Activated CD4-positive, alpha-beta T cell treated with anti-CD3 and anti-CD28 coated beads, Interleukin-2, amount 50 U/mL, for 4 hours (primary cell): ENCODE measurements around the gene FDX1.

ENCODE experiments used
- DNase-seq, 2 experiments: peaks; one replicate each; pipeline ENCODE4 v3.0.0-alpha.2; 2020

FDX1 gene

DNA sequence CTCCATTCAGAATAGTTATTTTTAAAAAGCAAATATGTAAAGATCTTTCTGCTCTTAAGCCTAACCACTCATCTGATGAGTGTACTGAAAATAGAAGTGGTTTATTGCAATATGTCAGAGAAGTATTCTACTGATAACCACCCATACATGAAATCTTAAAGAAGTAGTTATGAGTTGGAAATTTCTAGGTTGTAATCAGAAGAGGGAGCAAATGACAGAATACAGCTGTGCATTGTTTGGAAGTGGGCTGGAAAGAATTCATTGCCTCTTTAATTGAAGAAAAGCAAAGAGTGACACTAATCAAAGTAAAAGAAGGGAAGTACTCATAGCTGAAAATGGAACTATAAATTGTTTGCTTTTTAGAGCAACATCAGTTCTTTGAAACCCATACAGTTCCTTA lies 39.4 kb downstream of the FDX1 start:
- no peak for DNase-seq

DNA sequence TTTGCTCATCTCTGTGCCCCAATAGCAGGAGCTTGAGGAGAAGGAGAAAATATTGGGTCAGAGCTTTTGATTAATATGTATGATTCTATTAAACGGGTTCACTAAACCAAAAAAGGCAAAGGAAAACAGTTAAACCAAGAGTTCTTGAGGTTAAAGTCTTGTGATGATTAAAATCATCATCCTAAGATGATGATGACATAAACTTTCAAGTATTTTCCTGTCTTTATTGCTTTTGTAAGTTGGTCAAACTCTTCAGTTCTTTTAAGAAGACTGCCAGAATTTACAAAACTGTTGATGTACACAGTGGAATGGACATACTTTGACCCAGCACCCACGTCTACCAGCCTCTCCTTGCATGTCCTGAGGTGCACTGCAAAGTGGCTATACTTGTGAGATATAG lies 41.0 kb downstream of the FDX1 start:
- no peak for DNase-seq

DNA sequence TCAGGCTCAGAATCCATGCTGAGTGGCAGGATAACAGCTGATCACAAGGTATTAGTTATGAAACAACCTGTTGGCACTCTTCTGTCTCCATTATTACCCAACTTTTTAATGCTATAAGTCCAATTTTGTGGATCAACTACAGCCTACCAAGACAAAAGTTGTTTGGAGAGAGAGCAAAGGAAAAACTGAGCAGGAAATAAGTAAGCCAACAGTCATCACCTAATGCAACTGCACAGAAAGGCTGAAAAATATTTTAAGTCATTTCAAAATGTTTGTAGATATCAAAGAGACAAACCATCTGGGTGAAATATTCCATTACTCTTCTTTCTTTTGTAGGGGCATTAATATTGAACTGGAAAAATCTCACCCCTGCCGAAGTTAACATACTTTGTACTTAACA lies 41.6 kb downstream of the FDX1 start:
- no peak for DNase-seq

DNA sequence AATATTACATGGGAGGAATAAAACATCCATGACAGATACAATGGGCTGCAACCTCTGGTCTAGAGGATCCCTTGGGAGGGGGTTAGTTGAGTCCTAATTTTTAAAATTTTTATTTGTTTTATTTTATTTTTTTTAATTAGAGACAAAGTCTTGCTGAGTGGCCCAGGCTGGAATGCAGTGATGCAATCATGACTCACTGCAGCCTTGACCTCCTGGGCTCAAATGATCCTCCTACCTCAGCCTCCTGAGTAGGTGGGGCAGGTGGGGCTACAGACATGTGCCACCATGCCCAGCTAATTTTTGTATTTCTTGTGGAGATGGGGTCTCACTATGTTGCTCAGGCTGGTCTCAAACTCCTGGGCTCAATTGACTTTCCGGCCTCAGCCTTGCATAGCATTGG lies 43.1 kb downstream of the FDX1 start:
- no peak for DNase-seq

DNA sequence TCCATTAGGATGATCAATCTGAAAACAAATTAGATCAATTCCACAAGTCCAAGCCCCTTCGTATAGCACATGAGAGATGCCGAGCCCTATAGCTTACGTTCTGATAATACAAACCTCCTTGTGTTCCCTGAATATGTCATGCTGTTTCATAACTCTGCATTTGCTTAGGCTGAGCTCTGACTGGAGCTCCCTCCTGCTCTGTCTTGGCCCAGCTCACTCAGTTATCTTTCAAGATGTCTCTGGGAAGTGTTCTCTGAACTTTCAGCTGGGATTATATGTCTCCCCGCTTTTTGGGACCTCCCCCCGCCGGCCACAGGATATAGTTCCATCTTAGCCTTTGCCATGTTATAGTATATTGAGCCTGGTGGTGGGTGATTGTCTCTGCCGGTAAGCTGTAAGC lies 44.0 kb downstream of the FDX1 start:
- DNase-seq, result no peak

DNA sequence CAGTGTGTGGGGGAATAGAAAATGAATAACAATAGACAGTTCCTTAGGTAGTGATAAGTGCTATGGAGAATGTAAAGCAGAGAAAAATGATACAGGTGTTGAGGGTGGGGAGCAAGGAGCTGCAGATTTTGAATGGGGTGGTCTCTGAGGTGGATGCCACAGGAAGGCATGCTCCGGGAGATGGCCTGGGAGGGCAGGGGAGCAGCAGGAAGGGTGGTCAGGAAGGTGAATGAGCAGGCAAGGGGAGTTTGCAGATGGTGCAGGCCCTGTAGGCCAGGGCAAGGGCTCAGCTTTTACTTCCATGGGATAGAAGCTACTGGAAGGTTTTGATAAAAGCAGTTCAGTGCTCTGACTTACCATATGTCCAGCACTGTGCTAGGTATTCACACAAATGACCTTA lies 44.8 kb downstream of the FDX1 start:
- DNase-seq, result no peak

DNA sequence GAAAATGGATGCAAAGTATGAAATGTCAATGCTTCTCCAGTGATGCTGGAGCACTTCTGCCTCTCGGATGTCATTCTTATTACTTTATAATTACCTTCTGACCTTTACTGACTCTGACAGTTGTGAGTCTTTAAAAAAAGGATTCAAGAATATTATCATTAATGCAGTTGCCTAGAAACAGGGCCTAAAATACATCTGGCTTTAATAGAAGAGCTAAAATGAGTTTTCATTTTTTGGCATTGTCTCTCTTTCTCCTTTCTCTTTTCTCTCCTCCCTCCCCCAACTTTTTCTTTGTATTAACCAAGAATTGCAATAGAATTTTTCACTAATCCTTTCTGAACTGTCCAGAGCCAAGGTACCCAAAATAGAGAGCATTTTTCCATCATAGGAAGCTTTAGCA lies 45.9 kb downstream of the FDX1 start:
- DNase-seq, result no peak

DNA sequence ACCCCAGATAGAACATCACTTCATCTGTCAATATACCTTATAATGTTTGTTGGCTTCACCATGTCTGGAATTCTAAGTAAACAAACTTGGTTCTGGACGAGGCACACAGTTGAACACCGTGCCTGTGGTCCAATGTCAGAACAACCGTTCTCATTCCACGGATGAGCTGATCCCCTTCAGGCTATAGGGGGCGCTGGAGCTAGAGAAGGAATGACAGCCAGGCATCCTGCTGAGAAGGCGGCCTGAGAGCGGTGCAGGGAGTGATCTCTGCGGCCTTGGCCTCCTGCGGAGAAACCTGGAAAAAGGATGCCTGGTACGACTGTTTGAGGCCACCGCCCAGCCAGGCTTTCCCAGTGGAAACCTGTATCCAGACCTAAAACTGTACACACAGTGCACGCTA lies 48.7 kb downstream of the FDX1 start:
- DNase-seq, result no peak

DNA sequence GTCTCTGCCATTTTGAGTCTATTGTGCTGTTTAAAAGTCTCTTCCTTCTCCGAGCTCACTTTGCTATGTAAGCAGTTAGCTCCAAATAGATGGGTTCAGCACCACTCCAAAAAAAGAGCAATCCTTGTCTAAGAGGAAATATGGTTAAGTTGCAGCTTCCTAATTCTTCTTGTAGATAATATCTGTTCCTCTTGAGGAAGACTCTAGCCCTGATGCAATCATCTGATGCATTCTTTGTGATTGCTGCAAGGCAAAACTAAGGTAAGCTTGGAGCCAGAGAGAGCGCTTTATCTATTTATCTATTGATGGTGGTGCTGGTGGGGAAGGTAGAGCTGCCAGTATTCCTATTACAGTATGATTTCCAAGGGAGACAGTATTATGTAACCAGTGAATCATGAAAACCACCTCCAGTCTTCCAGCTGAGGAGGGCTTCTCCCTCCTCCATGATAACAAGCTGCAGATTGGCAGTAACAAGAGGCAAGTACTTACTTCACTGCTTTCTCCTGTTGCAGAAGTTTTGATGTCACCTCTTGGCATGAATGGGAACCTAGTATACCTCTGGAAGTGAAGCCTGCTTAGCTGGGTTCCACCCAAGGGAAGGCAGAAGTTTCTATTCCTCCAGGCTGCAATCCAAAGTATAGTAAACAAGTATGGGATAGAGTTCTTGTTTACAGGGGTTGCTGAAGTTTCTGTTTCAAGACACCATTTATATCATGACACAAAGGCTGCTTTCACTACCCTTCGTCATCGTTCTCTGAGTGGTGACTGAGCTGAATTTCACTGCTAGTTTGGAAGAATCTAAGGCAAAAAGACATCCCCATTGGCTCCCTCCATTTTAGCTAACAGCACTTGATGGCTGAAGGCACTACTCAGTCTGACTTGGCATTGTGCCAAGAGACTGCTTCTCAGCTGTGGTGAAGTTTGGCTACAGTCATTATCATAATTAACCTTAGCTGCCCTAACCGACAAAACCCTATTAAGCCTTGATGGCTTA lies 49.7 kb downstream of the FDX1 start:
- no peak for DNase-seq

DNA sequence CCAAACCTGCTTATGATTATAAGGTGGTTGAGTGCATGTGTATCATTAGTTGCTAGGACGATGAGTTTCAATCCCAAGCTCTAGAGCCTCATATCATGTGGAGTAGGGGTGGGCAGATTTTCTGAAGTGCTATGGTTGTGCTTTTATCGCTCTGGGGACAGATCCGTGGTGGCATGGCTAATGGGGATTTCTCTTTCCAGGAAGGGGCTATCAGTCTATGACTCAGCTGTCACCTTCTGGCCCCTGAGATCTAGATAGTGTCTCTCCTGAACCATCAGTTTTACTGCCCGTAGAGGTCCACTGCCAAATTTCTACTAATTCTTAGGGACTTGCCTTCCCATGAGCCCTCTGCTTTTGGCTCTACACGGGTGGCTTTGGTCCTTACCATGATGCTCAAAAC lies 51.8 kb downstream of the FDX1 start:
- DNase-seq, result no peak

DNA sequence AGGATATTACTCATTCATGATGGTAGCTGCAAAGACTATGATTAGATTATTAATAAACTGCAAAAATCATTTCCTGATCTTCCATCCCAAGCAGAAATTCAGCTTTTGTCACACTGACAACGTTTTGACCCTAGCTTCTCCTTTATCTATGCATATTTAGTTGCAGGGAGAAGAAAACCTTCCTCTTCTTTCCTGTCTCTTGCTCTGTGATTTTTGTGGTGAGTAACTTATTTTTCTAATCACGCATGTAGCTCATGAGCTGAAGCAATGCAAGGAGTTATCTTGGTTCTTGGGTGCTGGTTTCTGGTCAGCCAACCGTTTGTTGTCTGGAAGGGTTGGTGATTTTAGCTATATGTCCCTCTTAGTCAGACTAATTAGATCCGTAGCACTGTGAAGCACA lies 56.4 kb downstream of the FDX1 start:
- DNase-seq, result no peak

DNA sequence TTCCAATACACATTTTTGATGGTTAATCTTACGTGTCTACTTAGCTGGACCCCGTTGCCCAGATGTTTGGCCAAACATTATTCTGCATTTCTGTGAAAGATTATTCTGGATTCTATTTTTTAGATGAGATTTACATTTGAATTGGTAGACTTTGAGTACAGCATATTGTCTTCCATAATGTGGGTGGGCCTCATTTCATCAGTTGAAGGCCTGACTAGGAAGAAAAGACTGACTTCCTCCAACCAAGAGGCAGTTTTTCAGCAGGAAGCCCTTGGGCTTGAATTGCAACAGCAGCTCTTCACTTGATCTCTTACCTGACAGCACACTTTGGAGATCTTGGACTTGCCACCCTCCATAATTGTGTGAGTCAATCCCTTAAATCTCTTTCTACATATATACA lies 58.7 kb downstream of the FDX1 start:
- DNase-seq, result no peak

DNA sequence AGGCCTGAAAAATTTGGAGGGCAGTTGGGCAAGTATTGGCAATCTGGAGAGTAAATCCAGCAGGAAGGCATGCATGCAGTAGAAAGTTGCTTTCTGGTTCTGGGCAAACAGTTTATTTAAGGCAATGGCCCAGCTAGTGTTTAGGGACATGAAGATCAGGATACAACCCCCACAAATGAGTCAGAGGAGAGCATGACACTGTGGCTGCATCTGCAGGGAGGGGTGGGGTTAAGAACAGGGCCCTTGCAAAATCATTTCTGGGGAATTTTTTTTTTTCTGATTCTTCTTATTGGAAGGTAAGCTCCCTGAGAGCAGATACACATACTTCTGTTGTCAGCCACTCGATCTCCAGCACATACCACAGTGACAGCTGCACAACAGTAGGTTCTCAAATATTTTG lies 61.1 kb downstream of the FDX1 start:
- DNase-seq, result no peak

DNA sequence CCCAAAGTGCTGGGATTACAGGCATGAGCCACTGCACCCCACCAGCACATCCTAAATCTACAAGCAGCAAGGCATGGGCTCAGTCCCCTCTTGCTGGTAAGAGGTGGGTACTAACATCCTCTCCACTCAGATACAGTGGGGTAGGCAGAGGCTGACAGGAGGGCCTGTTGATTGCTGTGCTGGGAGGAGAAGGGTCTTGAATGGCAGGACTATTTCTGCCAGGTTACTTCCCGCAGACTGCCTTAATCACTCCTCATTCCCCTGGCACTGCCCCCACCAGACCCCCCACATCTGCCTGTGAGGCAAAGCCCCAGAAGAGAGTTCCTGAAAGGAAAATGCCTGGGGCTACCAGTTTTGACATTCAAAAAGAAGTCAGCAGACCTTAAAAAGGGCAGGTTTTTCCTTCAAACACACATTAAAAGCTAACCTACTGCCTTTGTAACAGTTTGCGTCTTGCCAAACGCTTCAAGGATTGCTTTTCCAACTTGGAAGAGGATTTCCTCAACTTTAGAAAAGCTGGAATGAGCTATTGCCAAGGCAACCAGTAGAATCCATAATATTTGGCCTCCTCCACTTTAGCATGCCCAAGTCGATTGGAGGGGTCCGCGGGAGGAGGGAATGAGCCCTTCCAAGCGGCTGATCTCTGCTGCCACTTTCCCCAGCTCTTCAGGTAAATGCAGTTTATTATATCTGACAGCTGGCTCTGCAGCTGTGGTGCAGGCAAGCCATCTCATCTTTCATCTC lies 62.0 kb downstream of the FDX1 start:
- no peak for DNase-seq

DNA sequence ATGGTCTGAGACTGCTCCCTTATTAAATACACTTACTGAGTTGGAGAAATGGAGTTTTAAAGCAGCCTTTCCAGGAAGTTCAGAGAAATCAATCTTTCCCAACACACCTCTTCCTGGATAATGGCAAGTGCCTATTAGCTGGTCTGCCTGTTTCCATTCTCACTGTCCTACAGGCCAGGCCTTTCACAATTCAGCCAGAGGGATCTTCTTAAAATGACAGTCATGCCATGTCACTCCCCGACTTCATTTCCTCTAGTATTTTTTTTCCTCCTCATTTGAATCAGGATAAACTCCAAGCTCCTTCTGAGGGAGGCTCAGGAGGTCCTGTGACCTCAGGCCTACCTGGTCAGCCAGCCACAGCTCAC lies 62.6 kb downstream of the FDX1 start:
- no peak for DNase-seq

DNA sequence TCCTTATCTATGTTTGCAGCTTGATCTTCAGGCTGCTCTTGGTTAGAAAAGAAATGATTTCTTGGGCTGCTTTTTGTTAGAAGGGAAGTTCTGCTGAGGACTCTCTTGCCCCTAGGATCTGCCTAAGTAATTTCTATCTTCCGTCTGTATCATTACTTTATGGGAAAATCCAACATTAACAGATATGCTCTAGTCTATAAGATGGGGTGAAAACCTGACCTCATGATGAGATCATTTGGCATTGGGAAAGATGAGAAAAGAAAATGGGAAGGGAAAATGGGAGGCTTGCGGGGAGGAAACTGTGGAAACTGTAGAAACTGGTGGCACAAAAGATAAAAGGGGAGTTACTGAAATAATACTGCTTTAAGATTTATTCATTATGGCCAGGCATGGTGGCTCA lies 63.6 kb downstream of the FDX1 start:
- no peak for DNase-seq

DNA sequence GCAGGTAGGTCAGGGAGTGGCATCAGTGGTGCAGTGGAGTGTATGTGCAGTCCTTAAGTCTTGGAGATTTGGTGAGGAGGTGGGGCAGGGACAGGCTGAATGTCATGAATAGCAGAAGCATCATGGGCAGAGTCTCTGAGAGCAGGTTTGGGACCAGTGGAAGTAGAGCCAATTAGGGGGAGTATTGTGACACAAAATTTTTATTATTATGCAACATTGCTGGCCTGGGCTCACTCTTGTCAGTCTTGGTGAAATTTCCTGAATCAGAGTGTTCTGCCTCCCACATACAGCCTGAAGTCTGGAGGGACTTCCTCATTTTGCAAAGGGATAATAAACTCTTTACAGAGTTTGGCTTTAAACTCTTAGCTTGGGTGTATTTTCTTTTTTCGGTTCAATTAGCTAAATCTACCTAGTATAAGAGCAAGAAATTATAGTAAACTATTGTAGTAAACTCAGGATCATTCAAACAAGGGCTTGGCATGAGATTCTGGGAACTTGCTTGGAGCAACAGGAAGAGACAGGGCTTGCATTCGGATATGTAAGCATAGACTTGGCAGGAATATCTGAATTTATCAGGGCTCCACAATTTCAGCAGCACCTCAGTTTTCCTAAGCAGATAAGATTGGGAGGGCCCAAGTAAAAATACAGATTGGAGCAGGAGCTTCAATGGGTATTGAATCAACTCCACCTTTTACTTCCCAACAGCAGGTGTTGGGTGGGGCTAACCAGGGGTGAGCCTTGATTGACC lies 67.7 kb downstream of the FDX1 start:
- no peak for DNase-seq

DNA sequence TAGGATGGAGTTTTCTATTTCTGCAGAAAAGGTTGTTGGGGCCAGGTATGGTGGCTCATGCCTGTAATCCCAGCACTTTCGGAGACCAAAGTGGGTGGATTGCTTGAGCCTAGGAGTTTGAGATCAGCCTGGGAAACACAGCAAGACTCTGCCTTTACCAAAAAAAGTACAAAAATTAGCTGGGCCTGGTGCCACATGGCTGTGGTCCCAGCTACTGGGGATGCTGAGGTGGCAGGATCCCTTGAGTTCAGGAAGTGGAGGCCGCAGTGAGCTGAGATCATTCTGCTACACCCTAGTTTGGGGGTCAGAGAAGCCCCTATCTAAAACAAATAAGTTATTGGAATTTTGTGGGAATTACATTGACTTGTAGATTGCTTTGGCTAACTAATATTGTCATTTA lies 71.7 kb downstream of the FDX1 start:
- DNase-seq, result no peak

DNA sequence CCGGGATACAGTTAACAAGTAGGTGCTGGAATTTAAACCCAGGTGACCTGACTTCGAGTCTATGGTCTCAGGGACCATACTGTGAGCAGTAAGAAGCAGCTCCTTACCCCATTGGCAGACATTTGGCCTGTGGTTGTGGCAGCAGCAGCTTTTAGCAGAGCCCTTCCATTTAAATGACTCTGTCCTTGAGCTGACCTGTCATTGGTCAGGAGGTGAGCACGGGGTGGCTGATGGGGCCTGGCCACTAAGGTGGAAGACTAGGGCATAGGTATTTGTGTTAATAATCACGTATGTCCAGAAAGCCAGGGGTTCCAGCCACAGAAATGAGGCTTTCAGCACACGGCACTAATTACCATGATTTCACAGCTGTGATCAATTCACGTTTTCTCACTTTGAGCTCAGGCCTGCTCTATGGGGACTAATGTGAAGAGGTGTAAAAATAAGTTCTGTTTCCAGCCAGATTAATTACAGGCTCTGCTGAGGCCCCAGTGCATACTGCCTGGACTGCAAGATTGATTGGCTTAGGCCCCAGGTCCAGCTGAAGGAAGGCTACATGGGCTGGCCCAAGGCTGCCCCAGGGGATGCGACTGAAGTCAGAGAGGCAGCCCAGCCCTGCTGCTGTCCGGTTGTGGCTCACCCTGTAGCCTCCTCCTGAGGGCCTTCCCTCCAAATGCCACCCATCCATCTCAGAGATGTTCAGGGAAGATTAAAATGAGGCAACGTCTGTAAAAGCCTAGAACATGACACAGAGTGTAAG lies 76.0 kb downstream of the FDX1 start:
- no peak for DNase-seq

DNA sequence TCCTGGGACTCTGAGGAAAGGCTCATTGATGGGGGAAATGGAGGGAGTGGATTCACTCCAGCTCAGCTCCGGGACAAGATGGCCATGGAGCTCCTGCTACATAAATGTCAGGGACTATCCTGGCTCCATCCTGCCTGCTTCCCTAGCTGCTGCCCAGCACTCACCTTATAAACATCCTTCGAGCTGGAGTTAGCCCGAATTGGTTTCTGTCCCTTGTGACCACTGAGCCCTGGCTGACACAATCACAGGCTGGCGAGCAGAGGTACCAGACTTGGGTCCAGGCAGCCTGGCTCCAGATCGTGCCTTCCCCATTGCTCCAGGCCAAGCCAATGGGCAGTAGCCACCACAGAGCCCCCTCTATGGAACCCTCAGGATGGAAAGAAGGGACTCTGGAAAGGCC lies 77.6 kb downstream of the FDX1 start:
- DNase-seq, result no peak

DNA sequence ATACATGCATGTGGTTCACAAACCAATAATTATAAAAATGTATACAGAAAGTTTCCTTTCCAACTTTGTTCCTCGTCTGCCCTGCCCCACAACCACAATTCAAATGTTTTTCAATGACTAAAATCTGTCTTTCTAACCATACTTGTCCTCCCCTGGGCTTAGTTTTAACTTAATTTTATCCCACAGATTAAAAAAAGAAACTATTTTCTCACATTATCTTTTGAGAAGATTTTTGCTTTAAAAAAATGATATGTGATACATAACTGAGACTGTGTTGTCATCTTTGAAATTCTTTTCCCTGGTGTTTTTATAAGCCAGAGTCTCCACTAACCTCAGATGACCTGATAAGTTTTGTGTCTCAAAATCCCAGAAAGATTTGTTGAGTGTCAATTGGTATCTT lies 79.0 kb downstream of the FDX1 start:
- DNase-seq, result no peak

DNA sequence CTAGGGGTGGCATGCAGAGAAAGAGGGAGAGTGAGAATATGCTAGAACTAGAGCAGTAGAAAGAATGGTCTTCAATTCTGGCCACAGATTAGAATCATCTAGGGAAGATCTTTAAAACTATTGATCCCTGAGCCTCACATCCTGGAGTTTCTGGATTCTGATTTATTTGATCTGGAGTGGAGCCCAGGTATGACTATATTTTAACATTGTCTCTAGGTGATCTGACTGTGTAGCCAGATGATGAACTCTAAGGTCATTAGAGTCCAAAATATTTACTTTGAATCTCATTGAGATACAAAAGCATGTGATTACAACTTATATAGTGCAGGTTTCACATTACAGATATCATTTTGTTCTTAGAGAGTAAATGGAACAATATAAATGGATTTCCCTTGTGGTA lies 79.7 kb downstream of the FDX1 start:
- no peak for DNase-seq

DNA sequence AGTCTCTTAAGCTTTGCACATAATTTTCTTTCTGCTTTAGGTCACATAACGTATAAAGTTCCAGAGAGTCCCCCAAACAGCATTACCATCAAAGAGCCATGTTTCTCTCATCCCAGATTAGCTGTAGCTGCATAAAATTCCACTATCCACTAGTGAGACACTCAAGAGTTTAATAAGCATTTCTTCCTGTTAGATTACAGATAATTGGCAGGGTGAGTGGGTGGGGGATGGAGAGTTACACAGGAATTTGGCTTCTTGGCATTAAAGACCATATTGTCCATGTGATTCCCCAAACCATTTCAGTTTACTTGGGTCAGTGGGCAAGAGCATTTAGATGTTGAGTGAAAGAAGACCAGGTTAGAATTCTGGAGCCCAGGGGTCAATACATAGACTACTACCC lies 82.3 kb downstream of the FDX1 start:
- DNase-seq, result no peak
